PFSK-1 (cell line): ENCODE measurements around the gene ARMC3.

ENCODE experiments used
- POLR2AphosphoS5 ChIP-seq: IDR thresholded peaks from 2 replicates; pipeline ENCODE4 v1.6.1; 2012; ENCODE audit warnings: low read depth, mild to moderate bottlenecking, control low read depth, low read length, moderate library complexity
- SIN3A ChIP-seq: IDR thresholded peaks from 2 replicates; pipeline ENCODE4 v1.6.1; 2012; ENCODE audit warnings: mild to moderate bottlenecking, low read length, moderate library complexity, borderline replicate concordance; ENCODE audit not compliant: insufficient read depth
- TAF1 ChIP-seq: IDR thresholded peaks from 2 replicates; pipeline ENCODE4 v1.6.1; 2012; ENCODE audit warnings: low read length, control low read depth, borderline replicate concordance; ENCODE audit not compliant: insufficient read depth

DNA sequence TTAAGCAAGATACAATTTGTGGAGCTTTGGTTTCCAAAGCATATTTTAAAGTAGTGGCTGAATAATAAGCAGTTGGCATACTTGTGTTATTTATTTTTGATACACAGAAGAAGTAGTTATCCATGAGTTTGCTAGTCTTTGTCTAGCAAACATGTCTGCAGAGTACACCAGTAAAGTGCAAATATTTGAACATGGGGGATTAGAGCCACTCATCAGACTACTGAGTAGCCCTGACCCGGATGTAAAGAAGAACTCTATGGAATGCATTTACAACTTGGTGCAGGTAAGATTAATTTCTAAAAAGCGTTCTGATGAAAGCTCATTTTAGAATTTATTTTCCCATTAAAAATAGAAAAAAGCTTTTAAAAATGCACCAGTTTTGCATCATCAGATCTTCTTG lies 31.4 kb downstream of the ARMC3 start:
- TF ChIP-seq TAF1 = no peak
- no peak for TF ChIP-seq POLR2AphosphoS5
- no peak for TF ChIP-seq SIN3A
